Suprapubic skin (tissue), 4 donors: Measurements from ENCODE around the gene GAK. TPM values are rescaled to one million over a fixed set of nuclear protein-coding genes. Genes with fewer than 3 reads are reported as not detected.

Source experiments
- DNase-seq, 2 donors: peaks; one replicate each; pipeline ENCODE4 v3.0.0-alpha.2; 2019; ENCODE audit warnings: low spot score in 2 of 2
- H3K27ac ChIP-seq: fragments of 200-600 bp; sonication (generic); one replicate; pipeline ENCODE4 v1.5.1; 2019
- H3K27me3 ChIP-seq: fragments of 200-600 bp; sonication (generic); one replicate; pipeline ENCODE4 v1.5.1; 2019
- H3K36me3 ChIP-seq: fragments of 200-600 bp; sonication (generic); one replicate; pipeline ENCODE4 v1.5.1; 2019
- H3K4me1 ChIP-seq: fragments of 200-600 bp; sonication (generic); one replicate; pipeline ENCODE4 v1.5.1; 2019
- H3K4me3 ChIP-seq: fragments of 200-600 bp; sonication (generic); one replicate; pipeline ENCODE4 v1.5.1; 2019; ENCODE audit warnings: mild to moderate bottlenecking
- H3K9me3 ChIP-seq: fragments of 200-600 bp; sonication (generic); one replicate; pipeline ENCODE4 v1.5.1; 2019
- CTCF ChIP-seq, 2 donors: fragments of 200-600 bp in 1 of 2; fragments of 450-650 bp in 1 of 2; sonication (generic) in 1 of 2; IDR thresholded peaks; one replicate each; pipeline ENCODE4 v1.5.1; 2016 to 2019; ENCODE audit warnings: antibody characterized with exemption in 2 of 2, mild to moderate bottlenecking in 1 of 2, moderate library complexity in 1 of 2
- EP300 ChIP-seq: sonication (generic); formaldehyde crosslinking; IDR thresholded peaks from one replicate; pipeline ENCODE4 v1.6.1; 2017; ENCODE audit warnings: antibody characterized with exemption
- POLR2A ChIP-seq, 2 donors: fragments of 450-650 bp; IDR thresholded peaks; one replicate each; pipeline ENCODE4 v1.6.1; 2017; ENCODE audit warnings: antibody characterized with exemption in 2 of 2, mild to moderate bottlenecking in 2 of 2, moderate library complexity in 2 of 2
- POLR2AphosphoS5 ChIP-seq, 3 donors: sonication (generic); formaldehyde crosslinking; IDR thresholded peaks; one replicate each; pipeline ENCODE4 v1.6.1; 2017; ENCODE audit warnings: antibody characterized with exemption in 3 of 3
- WGBS: methylation state at CpG from one replicate; pipeline ENCODE4 v1.1.5; 2018; 5-methylcytosine and 5-hydroxymethylcytosine counted together
- total RNA-seq, 4 donors: library from RNA; depleted of rRNA; stranded (reverse); fragments of >200 nt; gene quantifications; one replicate each; pipeline ENCODE4 v1.1.0, GENCODE V29; 2016

The GAK gene
- total RNA-seq, 4 donors from 2014 or later = 108 to 166 (median 132) TPM

GRCh38 chr4:826508-827208 is 105.5 kb downstream of the GAK start:
- no peak for TF ChIP-seq CTCF (IDR thresholded peaks at IDR 0.05)
- no peak for TF ChIP-seq POLR2AphosphoS5 (IDR thresholded peaks at IDR 0.05)
- no peak for TF ChIP-seq EP300
- no peak for TF ChIP-seq POLR2A (IDR thresholded peaks at IDR 0.05)
- H3K9me3 ChIP-seq = no peaks in the 10 kb centered on the region
- WGBS = no CpG with 5 or more reads among the region's 75 CpGs
- peak overlapping the region; percentile 35 for H3K4me3 ChIP-seq
- no peak overlapping the region for H3K27ac ChIP-seq
- peaks cover 96% of the 10 kb centered on the region for H3K27me3 ChIP-seq
- no peaks in the 10 kb centered on the region for H3K36me3 ChIP-seq
- DNase-seq = peak in 1 of 2 donors; percentile 49
- peaks cover 22% of the 10 kb centered on the region for H3K4me1 ChIP-seq

- no peak for TF ChIP-seq POLR2A (IDR thresholded peaks at IDR 0.05)
- TF ChIP-seq EP300 = no peak
- no peak for TF ChIP-seq CTCF (IDR thresholded peaks at IDR 0.05)
- TF ChIP-seq POLR2AphosphoS5 (IDR thresholded peaks at IDR 0.05) = no peak
- Histone ChIP-seq H3K4me3 (peak within 1 kb of the TSS; percentile 51), H3K27ac (no peak within 1 kb of the TSS), H3K27me3 (peaks cover 97% of the 10 kb centered on the region), H3K9me3 (no peaks in the 10 kb centered on the region), H3K36me3 (no peaks in the 10 kb centered on the region), H3K4me1 (peaks cover 22% of the 10 kb centered on the region)
- DNase-seq = no peak
- no CpG with 5 or more reads among the region's 61 CpGs for WGBS
Measured at GRCh38 chr4:825971-826330, 106.2 kb downstream of the GAK start, which contains the start of gene CPLX1. Gene CPLX1 (minus strand): TSS chr4:826129. CDS start chr4:824522, 1,607 bp downstream.

GRCh38 chr4:825063-825970 is 106.8 kb downstream of the GAK start:
- Histone ChIP-seq H3K4me1 (peaks cover 22% of the 10 kb centered on the region), H3K27me3 (peaks cover 97% of the 10 kb centered on the region), H3K27ac (no peak overlapping the region), H3K36me3 (no peaks in the 10 kb centered on the region), H3K4me3 (peak overlapping the region; percentile 51), H3K9me3 (no peaks in the 10 kb centered on the region)
- TF ChIP-seq POLR2AphosphoS5 (IDR thresholded peaks at IDR 0.05) (no peak), POLR2A (IDR thresholded peaks at IDR 0.05) (no peak), CTCF (IDR thresholded peaks at IDR 0.05) (no peak), EP300 (no peak)
- WGBS = 10% methylated on average over 18 of the region's 94 CpGs
- DNase-seq = peak in 1 of 2 donors; percentile 50

GRCh38 chr4:824461-825062 is 107.6 kb downstream of the GAK start:
- Histone ChIP-seq H3K27ac (no peak overlapping the region), H3K4me3 (no peak overlapping the region), H3K27me3 (peaks cover 97% of the 10 kb centered on the region), H3K4me1 (peaks cover 22% of the 10 kb centered on the region), H3K36me3 (no peaks in the 10 kb centered on the region), H3K9me3 (no peaks in the 10 kb centered on the region)
- WGBS = 1% methylated on average over 10 of the region's 23 CpGs
- DNase-seq = peak in 1 of 2 donors; percentile 44
- no peak for TF ChIP-seq CTCF (IDR thresholded peaks at IDR 0.05)
- no peak for TF ChIP-seq POLR2A (IDR thresholded peaks at IDR 0.05)
- no peak for TF ChIP-seq POLR2AphosphoS5 (IDR thresholded peaks at IDR 0.05)
- no peak for TF ChIP-seq EP300
